Measurements from ENCODE around the gene TSHR. TPM values are rescaled to one million over a fixed set of nuclear protein-coding genes. Genes with fewer than 3 reads are reported as not detected.

The TSHR gene
- total RNA-seq, 1 experiment from 2014 or later, result not detected

- Histone ChIP-seq H2BK5ac (ENCODE audit: insufficient read length, low read length) (no peak overlapping the region), H4K8ac (replicated peaks; ENCODE audit: insufficient read length, low read depth, low read length) (no peak overlapping the region), H3K27me3 (ENCODE audit: insufficient read depth, low read length) (no peaks in the 10 kb centered on the region), H3K23ac (ENCODE audit: insufficient read length, low read depth, low read length) (no peak overlapping the region), H3K56ac (ENCODE audit: insufficient read length, low read depth, low read length) (no peak overlapping the region), H3K14ac (ENCODE audit: insufficient read depth, low read length) (no peak overlapping the region), H3K4me2 (ENCODE audit: insufficient read depth, insufficient read length, low read length) (no peak overlapping the region), H3K4me1 (ENCODE audit: insufficient read depth, low read length) (no peaks in the 10 kb centered on the region), H4K20me1 (ENCODE audit: control insufficient read depth, insufficient read depth, insufficient read length) (no peaks in the 10 kb centered on the region), H3K18ac (ENCODE audit: insufficient read length, low read depth, low read length) (no peak overlapping the region), H3K79me1 (ENCODE audit: insufficient read depth, low read depth, low read length, poor library complexity, severe bottlenecking) (no peaks in the 10 kb centered on the region), H2BK12ac (ENCODE audit: insufficient read length, low read depth, low read length) (no peak overlapping the region), H2BK120ac (ENCODE audit: low read depth, low read length, poor library complexity, severe bottlenecking) (no peak overlapping the region), H4K91ac (ENCODE audit: insufficient read length, low read depth, low read length) (no peak overlapping the region), H3K9me3 (ENCODE audit: control insufficient read depth, low read depth, low read length) (no peaks in the 10 kb centered on the region), H4K5ac (ENCODE audit: insufficient read length, low read depth, low read length) (no peak overlapping the region), H2BK15ac (ENCODE audit: low read depth, low read length) (no peak overlapping the region), H3K9ac (ENCODE audit: extremely low read depth, insufficient read length, low read length) (no peak overlapping the region), H2AK5ac (ENCODE audit: insufficient read length, low read length) (no peak overlapping the region), H2BK20ac (ENCODE audit: low read depth, low read length, poor library complexity, severe bottlenecking) (no peak overlapping the region), H3T11ph (ENCODE audit: low read length) (no peak overlapping the region), H3K27ac (ENCODE audit: insufficient read length, low read depth, low read length) (no peak overlapping the region), H2AFZ (ENCODE audit: low read length) (no peak overlapping the region), H3K4ac (ENCODE audit: low read depth, low read length) (no peak overlapping the region), H3K79me2 (ENCODE audit: insufficient read depth, low read length) (no peaks in the 10 kb centered on the region), H3K23me2 (ENCODE audit: insufficient read length, low read depth, low read length, poor library complexity, severe bottlenecking) (no peaks in the 10 kb centered on the region)
- Mint-ChIP-seq H3K4me1 (no peaks in the 10 kb centered on the region), H3K9me3 (no peaks in the 10 kb centered on the region), H3K4me3 (no peak overlapping the region), H3K36me3 (ENCODE audit: insufficient read depth in 1 of 3, low read depth in 3 of 3) (no peaks in the 10 kb centered on the region), H3K27me3 (ENCODE audit: low read depth) (peaks cover 8% of the 10 kb centered on the region), H3K27ac (no peak overlapping the region)
- no peak for TF ChIP-seq CTCF (conservative IDR thresholded peaks at IDR 0.05)
- no peak for DNase-seq
- WGBS (ENCODE audit: extremely low coverage, insufficient read length, low lambda C conversion rate), result no CpG with 5 or more reads among the region's 2 CpGs
Measured at GRCh38 chr14:80974679-80975078, 19.3 kb downstream of the TSHR start.

Data from H9 (cell line).